Ectodermal cell (in vitro differentiated cells): Measurements from ENCODE around the gene HNRNPC.

Experiments used
- H3K27ac ChIP-seq: 2 replicates; pipeline ENCODE4 v1.7.0; 2013; ENCODE audit warnings: mild to moderate bottlenecking, low read depth, low read length; ENCODE audit not compliant: insufficient read depth, poor library complexity, severe bottlenecking
- H3K27me3 ChIP-seq: 2 replicates; pipeline ENCODE4 v1.7.0; 2013; ENCODE audit warnings: mild to moderate bottlenecking, low read length; ENCODE audit not compliant: insufficient read depth, control insufficient read depth, poor library complexity, severe bottlenecking
- H3K36me3 ChIP-seq: one replicate; pipeline ENCODE4 v1.7.0; 2013; ENCODE audit warnings: low read length; ENCODE audit not compliant: control insufficient read depth, insufficient read depth
- H3K4me1 ChIP-seq: one replicate; pipeline ENCODE4 v1.7.0; 2013; ENCODE audit warnings: low read length; ENCODE audit not compliant: control insufficient read depth, insufficient read depth
- H3K4me3 ChIP-seq: 2 replicates; pipeline ENCODE4 v1.7.0; 2013; ENCODE audit warnings: low read depth, low read length, control low read depth; ENCODE audit not compliant: insufficient read depth
- H3K9me3 ChIP-seq: 2 replicates; pipeline ENCODE4 v1.7.0; 2013; ENCODE audit warnings: mild to moderate bottlenecking, low read length, moderate library complexity; ENCODE audit not compliant: control insufficient read depth
- WGBS, 2 experiments: methylation state at CpG; one replicate each; pipeline ENCODE4 v1.1.7; 2013; ENCODE audit warnings: missing lambda C conversion rate in 2 of 2; 5-methylcytosine and 5-hydroxymethylcytosine counted together

The HNRNPC gene

DNA sequence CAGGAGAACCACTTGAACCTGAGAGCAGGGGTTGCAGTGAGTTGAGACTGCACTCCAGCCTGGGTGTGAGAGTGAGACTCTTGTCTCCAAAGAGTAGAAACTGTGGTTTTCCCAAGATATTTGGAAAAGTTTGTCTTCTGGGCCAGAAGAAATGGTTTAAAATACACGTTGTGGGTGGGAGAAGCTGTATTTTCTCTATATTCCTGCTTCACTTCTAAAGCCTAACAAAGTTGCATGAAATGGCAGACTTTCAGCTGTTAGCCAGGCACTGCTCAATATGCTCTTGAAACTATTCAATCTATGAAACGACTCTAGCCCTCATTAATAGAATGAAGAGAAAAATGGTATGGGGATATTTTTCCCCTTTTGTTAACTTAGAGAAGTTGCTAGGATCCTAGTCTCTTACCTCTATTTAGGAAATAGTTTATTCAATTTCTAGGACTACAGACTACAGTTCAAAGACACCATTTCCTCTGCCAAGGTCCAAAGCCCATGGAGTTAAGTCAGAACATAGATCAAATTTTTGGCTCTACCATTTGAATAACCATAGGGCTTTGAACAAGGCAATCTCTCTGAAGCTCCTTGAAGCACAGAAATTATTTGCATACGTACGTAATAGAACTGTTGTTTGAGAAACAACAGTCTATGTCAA, 64.1 kb downstream of the HNRNPC start:
- H3K36me3 ChIP-seq, result peaks cover 27% of the 10 kb centered on the region
- no peak overlapping the region for H3K4me3 ChIP-seq
- H3K27ac ChIP-seq, result no peak overlapping the region
- no peaks in the 10 kb centered on the region for H3K9me3 ChIP-seq
- H3K27me3 ChIP-seq, result no peaks in the 10 kb centered on the region
- WGBS, 2 experiments, result 95 to 100% methylated on average over 3 to 4 of the region's 4 CpGs
- H3K4me1 ChIP-seq, result peaks cover 12% of the 10 kb centered on the region

DNA sequence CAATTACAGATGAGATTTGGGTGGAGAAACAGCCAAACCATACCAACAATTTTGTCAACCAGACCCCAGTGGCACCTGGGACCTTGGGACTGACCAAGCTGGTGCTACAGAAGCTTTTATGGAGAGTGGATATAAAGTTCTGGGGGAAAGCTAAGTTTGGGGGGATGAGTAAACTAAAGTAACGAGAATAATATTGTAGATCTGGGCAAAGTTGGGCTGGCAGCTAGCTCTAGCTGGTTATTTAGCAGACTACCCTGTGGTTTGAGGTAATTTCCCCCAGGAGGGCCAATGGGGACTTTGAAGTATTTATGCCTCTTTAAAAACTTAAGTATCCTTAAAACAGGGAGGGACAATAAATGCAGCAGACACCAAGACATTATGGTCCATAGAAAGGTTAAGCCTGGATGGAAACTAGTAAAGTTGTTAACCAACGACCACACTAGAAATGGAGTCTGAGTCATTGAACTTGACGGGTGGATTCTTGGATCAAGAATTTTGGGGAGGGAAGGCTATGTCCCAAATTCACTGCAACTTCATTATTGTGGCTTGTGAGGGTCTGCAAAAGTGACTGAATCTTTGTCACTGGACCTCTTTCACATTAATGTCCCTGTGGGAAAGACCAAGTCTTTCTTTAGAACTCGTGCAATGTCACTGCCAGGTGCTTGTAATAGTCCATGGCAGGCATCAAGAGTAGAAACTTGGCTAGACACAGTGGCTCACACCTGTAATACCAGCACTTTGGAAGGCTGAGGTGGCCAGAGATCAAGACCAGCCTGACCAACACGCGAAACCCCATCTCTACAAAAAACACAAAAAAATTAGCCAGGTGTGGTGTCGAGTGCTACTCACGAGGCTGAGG, 64.8 kb downstream of the HNRNPC start:
- peak overlapping the region; percentile 36 for H3K27ac ChIP-seq
- peaks cover 19% of the 10 kb centered on the region for H3K36me3 ChIP-seq
- H3K4me3 ChIP-seq, result no peak overlapping the region
- H3K9me3 ChIP-seq, result no peaks in the 10 kb centered on the region
- H3K4me1 ChIP-seq, result peaks cover 12% of the 10 kb centered on the region
- H3K27me3 ChIP-seq, result no peaks in the 10 kb centered on the region
- WGBS, 2 experiments, result 92 to 93% methylated on average over 8 of the region's 8 CpGs

DNA sequence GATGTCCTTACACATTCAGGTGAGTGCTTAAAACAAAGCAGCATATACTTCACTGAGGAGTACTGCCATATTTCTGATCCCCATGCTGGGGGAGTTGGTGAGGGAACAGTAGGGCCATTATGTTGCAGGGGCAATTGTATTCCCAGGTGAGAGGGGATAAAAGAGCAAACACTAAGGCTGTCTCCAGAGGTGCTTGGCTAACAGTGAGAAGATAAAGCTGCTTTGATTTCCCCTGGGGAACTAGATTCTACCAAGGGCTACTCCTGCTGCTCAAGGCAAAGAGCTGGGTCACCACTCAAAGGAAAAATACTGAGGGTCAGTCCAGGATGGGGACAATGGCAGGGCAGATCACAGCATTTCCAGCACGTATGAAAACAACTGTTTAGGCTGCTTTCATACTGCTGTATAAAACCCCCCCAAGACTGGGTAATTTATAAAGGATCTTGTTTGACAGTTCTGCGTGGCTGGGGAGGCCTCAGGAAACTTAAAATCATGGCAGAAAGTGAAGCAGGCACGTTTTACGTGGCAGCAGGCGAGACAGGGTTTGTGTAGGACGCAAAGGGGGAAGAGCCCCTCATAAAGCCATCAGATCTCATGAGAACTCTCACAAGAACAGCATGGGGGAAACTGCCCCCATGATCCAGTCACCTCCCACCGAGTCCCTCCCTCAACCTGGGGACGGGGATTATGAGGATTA, 65.6 kb downstream of the HNRNPC start:
- H3K27ac ChIP-seq, result peak overlapping the region; percentile 36
- WGBS, 2 experiments, result 76 to 86% methylated on average over 6 to 8 of the region's 8 CpGs
- H3K4me1 ChIP-seq, result peaks cover 12% of the 10 kb centered on the region
- no peaks in the 10 kb centered on the region for H3K27me3 ChIP-seq
- H3K9me3 ChIP-seq, result no peaks in the 10 kb centered on the region
- no peak overlapping the region for H3K4me3 ChIP-seq
- peaks cover 16% of the 10 kb centered on the region for H3K36me3 ChIP-seq

DNA sequence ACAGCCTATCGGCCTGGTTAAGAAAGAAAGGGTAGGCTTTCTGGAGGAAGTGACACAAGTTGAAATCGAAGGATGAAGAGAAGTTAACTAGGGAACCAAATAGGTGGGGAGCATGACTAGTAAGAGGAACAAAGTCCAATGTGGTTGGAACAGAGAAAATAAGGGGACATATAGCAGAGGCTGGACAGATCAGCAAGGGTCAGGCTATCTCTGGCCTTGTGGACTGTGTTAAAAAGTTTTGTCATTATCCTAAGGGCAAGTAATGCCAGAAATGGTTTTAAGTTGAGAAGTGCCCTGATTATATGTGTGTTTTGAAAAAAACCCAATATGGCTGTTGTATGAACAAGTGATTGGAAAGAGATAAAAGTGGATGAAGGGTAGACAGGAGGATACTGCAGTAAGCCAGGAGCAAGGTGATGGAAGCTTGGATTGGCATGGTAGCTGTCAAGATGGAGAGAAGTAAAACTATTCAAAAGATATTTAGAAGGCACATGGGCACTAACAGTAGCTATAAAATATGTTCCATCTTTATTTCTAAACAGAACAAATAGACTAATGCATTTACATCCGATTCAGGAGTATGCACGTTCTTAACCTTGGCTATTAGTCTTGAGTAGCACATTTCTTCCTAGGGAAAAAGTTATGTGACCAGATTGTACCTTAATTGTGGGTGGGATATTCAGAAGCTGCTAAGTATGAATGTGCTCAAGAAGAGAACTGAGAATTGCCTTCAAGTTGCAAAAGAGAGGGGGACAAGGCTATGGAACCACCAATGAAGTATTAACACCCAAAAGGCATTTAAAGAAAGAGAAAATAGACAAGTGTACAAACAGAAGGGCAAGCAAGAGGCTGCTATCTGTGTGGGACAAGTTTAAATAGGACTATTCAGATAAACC, 66.5 kb downstream of the HNRNPC start:
- WGBS, 2 experiments, result 94 to 98% methylated on average over 4 of the region's 4 CpGs
- Histone ChIP-seq H3K9me3 (no peaks in the 10 kb centered on the region), H3K4me1 (peaks cover 10% of the 10 kb centered on the region), H3K27me3 (no peaks in the 10 kb centered on the region), H3K36me3 (peaks cover 9% of the 10 kb centered on the region), H3K4me3 (no peak overlapping the region), H3K27ac (no peak overlapping the region)

DNA sequence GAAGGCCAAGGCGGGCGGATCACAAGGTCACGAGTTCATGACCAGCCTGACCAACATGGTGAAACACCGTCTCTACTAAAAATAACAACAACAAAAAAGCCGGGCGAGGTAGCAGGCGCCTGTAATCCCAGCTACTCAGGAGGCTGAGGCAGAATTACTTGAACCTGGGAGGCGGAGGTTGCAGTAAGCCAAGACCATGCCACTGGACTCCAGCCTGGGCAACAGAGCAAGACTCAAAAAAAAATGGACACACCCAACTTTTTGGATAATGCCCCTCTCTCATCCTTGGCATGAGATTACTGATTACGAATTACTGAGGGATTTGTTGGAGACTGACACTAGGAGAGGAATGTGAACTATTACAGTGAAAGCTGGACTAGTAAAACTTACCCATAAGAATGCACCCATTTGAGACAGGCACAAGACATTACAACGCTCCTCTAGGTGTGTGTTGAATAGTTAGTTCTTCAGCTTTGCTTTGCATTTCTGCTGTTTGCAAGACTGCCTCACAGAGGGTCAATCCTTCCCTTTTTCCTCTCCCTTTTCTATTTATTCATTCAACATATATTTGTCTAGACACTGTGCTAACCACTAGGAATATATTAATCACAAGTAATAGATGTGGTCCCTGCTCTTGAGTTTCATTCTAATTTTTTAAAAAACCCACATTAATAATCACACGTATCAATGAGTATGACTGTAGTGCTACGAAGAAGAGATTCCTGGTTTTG, 67.3 kb downstream of the HNRNPC start:
- H3K27ac ChIP-seq, result no peak overlapping the region
- H3K4me3 ChIP-seq, result no peak overlapping the region
- H3K4me1 ChIP-seq, result peaks cover 2% of the 10 kb centered on the region
- H3K36me3 ChIP-seq, result peaks cover 4% of the 10 kb centered on the region
- 81 to 86% methylated on average over 11 to 12 of the region's 12 CpGs for WGBS, 2 experiments
- H3K27me3 ChIP-seq, result no peaks in the 10 kb centered on the region
- peaks cover 2% of the 10 kb centered on the region for H3K9me3 ChIP-seq

DNA sequence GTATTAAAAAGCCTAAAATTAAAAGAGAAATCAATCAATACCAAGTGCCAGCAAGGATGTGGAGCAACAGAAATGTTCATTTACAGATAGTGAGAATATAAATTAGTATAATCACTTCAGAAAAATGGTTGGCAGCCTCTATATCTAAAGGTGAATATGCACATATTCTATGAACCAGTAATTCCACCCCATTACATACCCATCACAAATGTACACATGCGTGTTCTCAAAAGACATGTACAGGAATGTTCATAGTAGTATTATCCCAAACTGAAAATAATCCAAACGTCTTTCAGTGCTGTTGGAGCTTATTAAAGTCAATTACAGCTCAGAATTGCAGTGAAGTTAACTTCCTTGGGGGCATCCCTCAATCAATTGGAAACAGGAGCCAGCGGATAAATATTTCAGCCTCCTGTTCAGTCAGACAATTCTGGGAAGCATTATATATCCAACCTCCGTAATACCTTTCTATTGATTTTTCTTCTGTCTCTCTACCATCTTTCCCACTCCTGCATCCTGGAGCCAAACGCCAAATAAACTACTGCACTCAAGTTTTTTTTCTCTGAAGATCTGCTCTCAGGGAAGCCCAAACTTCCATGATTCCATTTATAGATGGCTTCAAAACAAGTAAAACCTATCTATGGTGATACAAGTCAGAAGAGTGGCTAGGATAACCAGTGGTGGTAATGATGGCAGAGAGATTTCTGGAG, 68.3 kb downstream of the HNRNPC start:
- peaks cover 4% of the 10 kb centered on the region for H3K36me3 ChIP-seq
- no peak overlapping the region for H3K4me3 ChIP-seq
- no peak overlapping the region for H3K27ac ChIP-seq
- no peaks in the 10 kb centered on the region for H3K4me1 ChIP-seq
- H3K9me3 ChIP-seq, result peaks cover 2% of the 10 kb centered on the region
- H3K27me3 ChIP-seq, result no peaks in the 10 kb centered on the region
- WGBS, 2 experiments, result 89 to 92% methylated on average over 5 of the region's 5 CpGs

DNA sequence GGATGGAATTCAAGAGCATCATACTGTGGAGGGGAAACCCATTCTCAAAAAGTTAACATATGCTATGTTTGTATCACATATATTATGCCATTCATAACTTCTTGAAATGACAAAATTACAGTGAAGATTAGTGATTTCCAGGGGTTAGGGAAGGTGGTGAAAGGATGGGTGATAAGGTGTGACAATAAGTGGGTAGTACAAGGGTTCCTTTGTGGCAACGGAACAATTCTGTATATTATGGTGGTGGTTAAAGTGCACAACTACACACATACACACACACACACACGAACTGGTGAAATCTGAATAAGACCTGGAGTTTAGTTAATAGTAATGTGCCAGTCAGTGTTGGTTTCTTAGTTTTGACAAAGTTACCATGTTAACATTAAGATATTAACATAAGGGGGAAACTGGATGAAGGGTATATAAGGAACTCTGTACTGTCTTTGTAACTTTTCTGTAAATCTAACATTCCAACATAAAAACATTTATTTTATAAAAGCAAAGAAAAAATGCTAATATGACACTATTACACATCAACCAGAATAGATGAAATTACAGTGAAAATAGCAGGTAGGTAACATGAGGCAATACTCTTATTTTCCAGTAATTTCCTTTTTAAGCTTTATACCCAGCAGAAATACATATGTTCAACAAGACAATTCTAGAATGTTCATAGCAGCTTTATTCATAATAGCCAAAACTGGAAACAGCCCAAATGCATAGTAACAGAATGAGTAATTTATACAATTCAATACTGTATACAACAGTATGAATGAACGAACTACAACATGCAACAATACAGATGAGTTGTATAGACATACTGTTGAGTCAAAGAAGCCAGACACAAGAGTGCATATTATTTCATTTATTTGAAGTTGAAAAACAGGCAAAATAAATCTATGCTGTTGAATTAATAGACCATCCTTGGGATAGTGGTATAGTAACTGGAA, 69.4 kb downstream of the HNRNPC start:
- peaks cover under 1% of the 10 kb centered on the region for H3K36me3 ChIP-seq
- 100% methylated on average over 1 of the region's 3 CpGs; no CpG with 5 or more reads in 1 of the 2 experiments for WGBS, 2 experiments
- H3K9me3 ChIP-seq, result peaks cover 2% of the 10 kb centered on the region
- H3K27me3 ChIP-seq, result no peaks in the 10 kb centered on the region
- H3K4me3 ChIP-seq, result no peak overlapping the region
- no peak overlapping the region for H3K27ac ChIP-seq
- no peaks in the 10 kb centered on the region for H3K4me1 ChIP-seq

DNA sequence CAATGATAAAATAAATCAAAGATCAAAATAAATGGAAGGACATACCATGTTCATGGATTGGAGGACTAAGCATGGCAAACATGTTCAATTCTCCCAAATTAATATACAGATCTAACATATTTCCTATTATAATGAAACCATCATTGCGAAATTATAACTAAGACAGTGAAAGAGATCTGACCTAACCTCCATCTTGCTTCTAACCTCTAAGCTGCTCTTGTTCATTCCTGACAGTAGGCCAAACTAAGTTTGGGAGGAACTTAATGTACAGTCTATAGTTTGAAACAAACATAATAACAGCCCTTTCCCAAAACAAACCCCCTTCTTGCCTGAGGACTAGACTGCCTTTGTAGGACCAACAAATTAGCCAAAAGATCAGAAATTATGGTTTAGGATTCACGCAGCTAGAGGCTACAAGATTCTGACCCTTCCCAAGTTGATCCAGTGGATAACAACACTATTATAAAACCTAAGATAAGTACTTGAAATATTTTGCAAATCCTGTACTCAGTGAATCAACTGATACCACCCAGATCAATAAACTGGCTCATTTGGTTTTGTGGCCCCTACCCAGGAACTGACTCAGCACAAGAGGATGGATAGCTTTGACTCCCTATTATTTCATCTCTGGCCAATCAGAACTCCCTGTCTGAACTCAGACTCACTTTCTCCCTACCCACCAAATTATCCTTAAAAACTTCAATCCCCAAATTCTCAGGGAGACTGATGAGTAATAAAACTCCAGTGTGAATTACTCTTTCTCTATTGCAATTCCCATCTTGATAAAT, 71.6 kb downstream of the HNRNPC start:
- no peaks in the 10 kb centered on the region for H3K27me3 ChIP-seq
- H3K9me3 ChIP-seq, result peaks cover 2% of the 10 kb centered on the region
- H3K4me3 ChIP-seq, result no peak overlapping the region
- H3K27ac ChIP-seq, result no peak overlapping the region
- no peaks in the 10 kb centered on the region for H3K36me3 ChIP-seq
- H3K4me1 ChIP-seq, result no peaks in the 10 kb centered on the region
- WGBS, 2 experiments, result 96 to 98% methylated on average over 2 of the region's 2 CpGs
